C1 segment of cervical spinal cord (tissue), 14 donors: Measurements from ENCODE around the gene POLD3.

Source experiments
- DNase-seq, 14 donors: peaks; one replicate each; lab custom pipeline; 2025; lab: John Stamatoyannopoulos, UW

The POLD3 gene

GRCh38 chr11:74691755-74692154 lies 99.4 kb downstream of the POLD3 start:
- DNase-seq, result no peak
